Measurements from ENCODE around the gene IFNAR2.

Gene IFNAR2

GRCh38 chr21:33189824-33190223, 39.9 kb upstream of the IFNAR2 start:
- TF ChIP-seq FOXP2 (optimal IDR thresholded peaks at IDR 0.05; ENCODE audit: borderline replicate concordance, extremely low read depth, extremely low read length, insufficient read depth) = no peak

GRCh38 chr21:33196941-33197374, 32.8 kb upstream of the IFNAR2 start:
- TF ChIP-seq POLR2AphosphoS5 (IDR thresholded peaks at IDR 0.05; ENCODE audit: low read depth, low read length) = no peak

GRCh38 chr21:33197496-33197895, 32.2 kb upstream of the IFNAR2 start:
- TF ChIP-seq TAF1 (IDR thresholded peaks at IDR 0.05; ENCODE audit: borderline replicate concordance, insufficient read depth, low read length) = no peak
- TF ChIP-seq FOXP2 (optimal IDR thresholded peaks at IDR 0.05; ENCODE audit: borderline replicate concordance, extremely low read depth, extremely low read length, insufficient read depth) = no peak
- no peak for TF ChIP-seq REST (IDR thresholded peaks at IDR 0.05; ENCODE audit: insufficient read depth in 1 of 2, low read depth in 2 of 2, low read length in 2 of 2)
- TF ChIP-seq SIN3A (IDR thresholded peaks at IDR 0.05; ENCODE audit: borderline replicate concordance, insufficient read depth, low read length) = no peak
- TF ChIP-seq POLR2AphosphoS5 (IDR thresholded peaks at IDR 0.05; ENCODE audit: low read depth, low read length) = no peak

- TF ChIP-seq SIN3A (IDR thresholded peaks at IDR 0.05; ENCODE audit: borderline replicate concordance, insufficient read depth, low read length) (no peak), FOXP2 (optimal IDR thresholded peaks at IDR 0.05; ENCODE audit: borderline replicate concordance, extremely low read depth, extremely low read length, insufficient read depth) (no peak), POLR2AphosphoS5 (IDR thresholded peaks at IDR 0.05; ENCODE audit: low read depth, low read length) (no peak), REST (IDR thresholded peaks at IDR 0.05; ENCODE audit: insufficient read depth in 1 of 2, low read depth in 2 of 2, low read length in 2 of 2) (no peak), TAF1 (IDR thresholded peaks at IDR 0.05; ENCODE audit: borderline replicate concordance, insufficient read depth, low read length) (no peak)
Observed at GRCh38 chr21:33198346-33199099, 31.2 kb upstream of the IFNAR2 start.

GRCh38 chr21:33199100-33199464, 30.7 kb upstream of the IFNAR2 start:
- TF ChIP-seq TAF1 (IDR thresholded peaks at IDR 0.05; ENCODE audit: borderline replicate concordance, insufficient read depth, low read length) (no peak), REST (IDR thresholded peaks at IDR 0.05; ENCODE audit: insufficient read depth in 1 of 2, low read depth in 2 of 2, low read length in 2 of 2) (no peak), FOXP2 (optimal IDR thresholded peaks at IDR 0.05; ENCODE audit: borderline replicate concordance, extremely low read depth, extremely low read length, insufficient read depth) (no peak), POLR2AphosphoS5 (IDR thresholded peaks at IDR 0.05; ENCODE audit: low read depth, low read length) (no peak), SIN3A (IDR thresholded peaks at IDR 0.05; ENCODE audit: borderline replicate concordance, insufficient read depth, low read length) (no peak)

- TF ChIP-seq SIN3A (IDR thresholded peaks at IDR 0.05; ENCODE audit: borderline replicate concordance, insufficient read depth, low read length) (no peak), REST (IDR thresholded peaks at IDR 0.05; ENCODE audit: insufficient read depth in 1 of 2, low read depth in 2 of 2, low read length in 2 of 2) (no peak), POLR2AphosphoS5 (IDR thresholded peaks at IDR 0.05; ENCODE audit: low read depth, low read length) (no peak), TAF1 (IDR thresholded peaks at IDR 0.05; ENCODE audit: borderline replicate concordance, insufficient read depth, low read length) (no peak), FOXP2 (optimal IDR thresholded peaks at IDR 0.05; ENCODE audit: borderline replicate concordance, extremely low read depth, extremely low read length, insufficient read depth) (no peak)
Observed at GRCh38 chr21:33199516-33200217, 30.1 kb upstream of the IFNAR2 start.
